Esophagus muscularis mucosa (tissue), 4 donors: ENCODE data around the gene PHLDB1. TPM values are rescaled to one million over a fixed set of nuclear protein-coding genes. Genes with fewer than 3 reads are reported as not detected.

Experiments
- DNase-seq: peaks from one replicate; pipeline ENCODE4 v3.0.0-alpha.2; 2017; ENCODE audit errors: extremely low spot score
- H3K27ac ChIP-seq, 4 donors: fragments of 200-600 bp; sonication (generic); replicated peaks in 1 of 4; 1 replicate in 3 of 4; 2 replicates in 1 of 4; pipeline ENCODE4 v1.5.1; 2016 to 2019; ENCODE audit warnings: mild to moderate bottlenecking in 1 of 4
- H3K27me3 ChIP-seq, 4 donors: fragments of 200-600 bp; sonication (generic); one replicate each; pipeline versions ENCODE4 v1.5.1 to v1.6.0; 2016 to 2019
- H3K36me3 ChIP-seq, 4 donors: fragments of 200-600 bp; sonication (generic); one replicate each; pipeline ENCODE4 v1.5.1; 2016 to 2019
- H3K4me1 ChIP-seq, 4 donors: fragments of 200-600 bp; sonication (generic); one replicate each; pipeline ENCODE4 v1.5.1; 2016 to 2019
- H3K4me3 ChIP-seq, 4 donors: fragments of 200-600 bp; sonication (generic); 1 replicate in 2 of 4; 2 replicates in 2 of 4; pipeline ENCODE4 v1.5.1; 2016 to 2019; ENCODE audit warnings: mild to moderate bottlenecking in 4 of 4, moderate library complexity in 1 of 4
- H3K9me3 ChIP-seq, 4 donors: fragments of 200-600 bp; sonication (generic); 1 replicate in 3 of 4; 2 replicates in 1 of 4; pipeline ENCODE4 v1.5.1; 2016 to 2019
- EP300 ChIP-seq: sonication (generic); formaldehyde crosslinking; IDR thresholded peaks from one replicate; pipeline ENCODE4 v1.6.1; 2017; ENCODE audit warnings: antibody characterized with exemption
- POLR2A ChIP-seq: fragments of 450-650 bp; IDR thresholded peaks from one replicate; pipeline ENCODE4 v1.6.1; 2017; ENCODE audit warnings: antibody characterized with exemption, moderate library complexity, mild to moderate bottlenecking, low read depth
- POLR2AphosphoS5 ChIP-seq, 2 donors: sonication (generic); formaldehyde crosslinking; IDR thresholded peaks; one replicate each; pipeline ENCODE4 v1.6.1; 2017; ENCODE audit warnings: antibody characterized with exemption in 2 of 2
- WGBS: methylation state at CpG from one replicate; pipeline ENCODE4 v1.1.5; 2018; 5-methylcytosine and 5-hydroxymethylcytosine counted together
- intact Hi-C: fragments of 100-400 bp; cut with DNase I; formaldehyde crosslinking; loops from one replicate; pipeline ENCODE4 v1.15.1; 2023
- total RNA-seq, 4 donors: library from RNA; depleted of rRNA; stranded (reverse); fragments of >200 nt; gene quantifications; one replicate each; pipeline versions ENCODE4 v1.1.0 to v1.2.1, GENCODE V29; 2016
- TF ChIP-seq, protein P1 (sequence below), 3 experiments: fragments of 200-600 bp in 2 of 3; fragments of 450-650 bp in 1 of 3; sonication (generic) in 2 of 3; IDR thresholded peaks; one replicate each; pipeline ENCODE4 v1.5.1; 2017 to 2019; ENCODE audit warnings: antibody characterized with exemption in 3 of 3, mild to moderate bottlenecking in 2 of 3, moderate library complexity in 1 of 3

The PHLDB1 gene
- total RNA-seq, 4 donors from 2014 or later: 62.6 to 92.2 (median 78.9) TPM

DNA sequence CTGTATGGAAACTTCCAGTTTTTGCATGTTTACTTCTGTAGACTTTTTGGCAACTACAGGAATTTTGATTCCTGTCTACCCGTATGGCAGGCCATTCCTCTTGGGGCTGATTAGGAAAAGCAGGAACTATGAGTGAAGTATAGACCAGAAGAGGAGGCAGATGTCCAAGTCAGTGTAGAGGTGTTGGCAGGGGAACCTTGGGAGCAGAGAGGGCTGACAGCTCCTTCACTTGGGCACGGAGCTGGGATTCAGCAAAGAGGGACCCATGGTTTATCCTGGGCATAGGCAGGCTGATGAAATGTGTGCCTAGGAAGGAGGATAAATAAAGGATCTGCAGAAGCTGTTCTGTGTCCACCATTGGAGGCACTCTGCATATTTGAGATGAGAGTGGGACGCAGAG lies 39.0 kb downstream of the PHLDB1 start:
- intact Hi-C loops: no loop called here
- no peaks in the 10 kb centered on the region for H3K9me3 ChIP-seq
- no peak for DNase-seq
- no peaks in the 10 kb centered on the region for H3K27me3 ChIP-seq
- H3K27ac ChIP-seq: no peak overlapping the region
- no peak for TF ChIP-seq POLR2AphosphoS5 (IDR thresholded peaks at IDR 0.05)
- TF ChIP-seq, protein P1, sequence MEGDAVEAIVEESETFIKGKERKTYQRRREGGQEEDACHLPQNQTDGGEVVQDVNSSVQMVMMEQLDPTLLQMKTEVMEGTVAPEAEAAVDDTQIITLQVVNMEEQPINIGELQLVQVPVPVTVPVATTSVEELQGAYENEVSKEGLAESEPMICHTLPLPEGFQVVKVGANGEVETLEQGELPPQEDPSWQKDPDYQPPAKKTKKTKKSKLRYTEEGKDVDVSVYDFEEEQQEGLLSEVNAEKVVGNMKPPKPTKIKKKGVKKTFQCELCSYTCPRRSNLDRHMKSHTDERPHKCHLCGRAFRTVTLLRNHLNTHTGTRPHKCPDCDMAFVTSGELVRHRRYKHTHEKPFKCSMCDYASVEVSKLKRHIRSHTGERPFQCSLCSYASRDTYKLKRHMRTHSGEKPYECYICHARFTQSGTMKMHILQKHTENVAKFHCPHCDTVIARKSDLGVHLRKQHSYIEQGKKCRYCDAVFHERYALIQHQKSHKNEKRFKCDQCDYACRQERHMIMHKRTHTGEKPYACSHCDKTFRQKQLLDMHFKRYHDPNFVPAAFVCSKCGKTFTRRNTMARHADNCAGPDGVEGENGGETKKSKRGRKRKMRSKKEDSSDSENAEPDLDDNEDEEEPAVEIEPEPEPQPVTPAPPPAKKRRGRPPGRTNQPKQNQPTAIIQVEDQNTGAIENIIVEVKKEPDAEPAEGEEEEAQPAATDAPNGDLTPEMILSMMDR (IDR thresholded peaks at IDR 0.05): no peak
- TF ChIP-seq EP300: no peak
- TF ChIP-seq POLR2A: no peak
- H3K36me3 ChIP-seq: peaks cover 53 to 99% (median 97%) of the 10 kb centered on the region in 4 donors
- no peak overlapping the region for H3K4me3 ChIP-seq
- 73% methylated on average over 3 of the region's 3 CpGs for WGBS
- H3K4me1 ChIP-seq: peaks cover 3 to 9% (median 5%) of the 10 kb centered on the region in 4 donors

DNA sequence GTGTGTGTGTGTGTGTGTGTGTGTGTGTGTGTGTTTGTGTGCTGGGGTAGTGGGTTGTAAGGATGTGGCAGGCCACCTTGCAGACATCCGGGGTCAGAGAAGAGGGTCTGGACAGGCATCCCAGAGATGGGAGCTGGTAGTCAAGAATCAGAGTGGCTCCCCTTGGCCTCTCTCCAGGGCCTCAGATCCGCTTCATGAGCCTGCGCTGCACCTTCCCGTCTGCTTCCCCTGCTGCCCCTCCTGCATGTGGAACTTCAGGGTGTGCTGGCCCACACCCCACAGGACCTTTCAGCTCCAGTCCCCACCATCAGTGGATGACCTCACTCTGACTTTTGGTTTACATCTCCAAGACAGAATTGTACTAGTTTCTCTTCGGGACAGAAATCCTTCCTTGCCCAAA lies 40.9 kb downstream of the PHLDB1 start:
- Histone ChIP-seq H3K9me3 (no peaks in the 10 kb centered on the region), H3K27me3 (no peaks in the 10 kb centered on the region), H3K4me1 (peaks cover 2 to 18% (median 9%) of the 10 kb centered on the region in 4 donors), H3K4me3 (no peak overlapping the region), H3K27ac (no peak overlapping the region), H3K36me3 (peaks cover 41 to 99% (median 98%) of the 10 kb centered on the region in 4 donors)
- WGBS: 82% methylated on average over 5 of the region's 5 CpGs
- no peak for DNase-seq
- TF ChIP-seq, protein P1 (IDR thresholded peaks at IDR 0.05): no peak
- TF ChIP-seq POLR2A (no peak), POLR2AphosphoS5 (IDR thresholded peaks at IDR 0.05) (no peak), EP300 (no peak)
- intact Hi-C loops: no loop called here

GRCh38 chr11:118649941-118650340 lies 42.5 kb downstream of the PHLDB1 start:
- Histone ChIP-seq H3K36me3 (peaks cover 24 to 98% (median 95%) of the 10 kb centered on the region in 4 donors), H3K4me3 (no peak overlapping the region), H3K27ac (no peak overlapping the region), H3K4me1 (peaks cover 0 to 18% (median 6%) of the 10 kb centered on the region in 4 donors), H3K9me3 (no peaks in the 10 kb centered on the region), H3K27me3 (no peaks in the 10 kb centered on the region)
- no peak for TF ChIP-seq POLR2AphosphoS5 (IDR thresholded peaks at IDR 0.05)
- TF ChIP-seq, protein P1 (IDR thresholded peaks at IDR 0.05): no peak
- TF ChIP-seq EP300: no peak
- no peak for TF ChIP-seq POLR2A
- DNase-seq: no peak
- WGBS: 96% methylated on average over 10 of the region's 10 CpGs
- intact Hi-C loops: no loop called here

DNA sequence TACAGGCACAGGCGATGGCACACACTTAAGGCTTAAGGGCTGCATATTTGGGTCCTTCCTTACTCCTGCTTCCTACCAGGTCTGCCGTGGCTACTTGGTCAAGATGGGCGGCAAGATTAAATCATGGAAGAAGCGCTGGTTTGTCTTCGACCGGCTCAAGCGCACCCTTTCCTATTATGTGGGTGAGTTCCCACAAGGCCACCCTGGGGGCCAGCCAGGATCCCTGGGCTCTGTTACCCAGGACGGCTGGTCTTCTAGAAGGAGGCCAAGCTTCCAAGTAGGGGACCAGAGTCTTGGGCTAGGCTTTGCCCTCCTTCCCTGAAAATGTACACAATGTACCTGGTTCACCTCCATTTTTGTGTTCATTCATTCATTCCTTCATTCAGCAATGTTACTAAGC lies 43.0 kb downstream of the PHLDB1 start:
- Histone ChIP-seq H3K27me3 (no peaks in the 10 kb centered on the region), H3K4me1 (peaks cover 0 to 18% (median 6%) of the 10 kb centered on the region in 4 donors), H3K27ac (no peak overlapping the region), H3K9me3 (no peaks in the 10 kb centered on the region), H3K36me3 (peaks cover 20 to 98% (median 95%) of the 10 kb centered on the region in 4 donors), H3K4me3 (no peak overlapping the region)
- intact Hi-C loops: no loop called here
- no peak for DNase-seq
- whole genome bisulfite sequencing: 99% methylated on average over 5 of the region's 8 CpGs
- no peak for TF ChIP-seq EP300
- no peak for TF ChIP-seq POLR2A
- TF ChIP-seq POLR2AphosphoS5 (IDR thresholded peaks at IDR 0.05): no peak
- TF ChIP-seq, protein P1 (IDR thresholded peaks at IDR 0.05): no peak

- TF ChIP-seq EP300 (no peak), POLR2A (no peak), POLR2AphosphoS5 (IDR thresholded peaks at IDR 0.05) (no peak)
- TF ChIP-seq, protein P1 (IDR thresholded peaks at IDR 0.05): no peak
- Histone ChIP-seq H3K27ac (no peak overlapping the region), H3K4me3 (no peak overlapping the region), H3K27me3 (no peaks in the 10 kb centered on the region), H3K36me3 (peaks cover 16 to 100% (median 96%) of the 10 kb centered on the region in 4 donors), H3K9me3 (no peaks in the 10 kb centered on the region), H3K4me1 (peaks cover 0 to 15% (median 6%) of the 10 kb centered on the region in 4 donors)
- DNase-seq: no peak
- intact Hi-C loops: no loop called here
- 85% methylated on average over 3 of the region's 3 CpGs for WGBS
Measured at GRCh38 chr11:118651820-118652219, 44.4 kb downstream of the PHLDB1 start.
